H1 (cell line): ENCODE results near the gene FUT6. TPM values are rescaled to one million over a fixed set of nuclear protein-coding genes. Genes with fewer than 3 reads are reported as not detected.

Experiments used
- CTCF ChIA-PET: fragments of 300-600 bp; sonication (Branson Sonifier 250); formaldehyde crosslinking; loops from one replicate; lab custom pipeline; 2021; ENCODE audit not compliant: partially characterized antibody; lab: Charles Lee
- POLR2A ChIA-PET: fragments of 300-600 bp; sonication (Branson Sonifier 250); formaldehyde crosslinking; loops from one replicate; lab custom pipeline; 2021; ENCODE audit warnings: inconsistent platforms; ENCODE audit not compliant: partially characterized antibody; lab: Charles Lee
- DNase-seq, 2 experiments: peaks; one replicate each; pipeline versions ENCODE4 v3.0.0 to v3.0.0-alpha.2; 2010 to 2022; ENCODE audit warnings: low spot score in 2 of 2, low read depth in 1 of 2, mixed read lengths in 1 of 2
- FAIRE-seq: peaks from 2 replicates; lab custom pipeline; 2011; peaks lifted over from hg19 to GRCh38; lab: Jason Lieb, UNC
- H2AFZ ChIP-seq: 2 replicates; pipeline ENCODE4 v1.8.1; 2012; ENCODE audit warnings: low read length, inconsistent platforms
- H2AK5ac ChIP-seq: 2 replicates; pipeline ENCODE4 v1.6.1; 2013; ENCODE audit warnings: low read depth, low read length
- H2BK120ac ChIP-seq: replicated peaks from 2 replicates; pipeline ENCODE3; 2013; ENCODE audit warnings: low read depth, low read length, inconsistent platforms
- H2BK12ac ChIP-seq: 2 replicates; pipeline ENCODE4 v1.6.1; 2013; ENCODE audit warnings: low read depth, low read length
- H2BK15ac ChIP-seq: 2 replicates; pipeline ENCODE4 v1.6.1; 2013; ENCODE audit warnings: low read length
- H2BK20ac ChIP-seq: 2 replicates; pipeline ENCODE4 v1.6.1; 2013; ENCODE audit warnings: low read length
- H2BK5ac ChIP-seq: 2 replicates; pipeline ENCODE4 v1.6.1; 2013; ENCODE audit warnings: low read depth, low read length
- H3K14ac ChIP-seq: 2 replicates; pipeline ENCODE4 v1.6.1; 2013; ENCODE audit warnings: inconsistent platforms; ENCODE audit not compliant: insufficient read length
- H3K18ac ChIP-seq: 2 replicates; pipeline ENCODE4 v1.6.1; 2013; ENCODE audit warnings: low read length; ENCODE audit errors: extremely low read depth
- H3K23ac ChIP-seq: 2 replicates; pipeline ENCODE4 v1.6.1; 2013; ENCODE audit warnings: inconsistent platforms; ENCODE audit not compliant: insufficient read length
- H3K23me2 ChIP-seq: 2 replicates; pipeline ENCODE4 v1.6.1; 2013; ENCODE audit warnings: low read depth, low read length
- H3K27ac ChIP-seq: 2 replicates; pipeline ENCODE4 v1.6.1; 2011; ENCODE audit warnings: low read depth, low read length, inconsistent platforms
- H3K27me3 ChIP-seq, 4 experiments: replicated peaks in 1 of 4; 1 replicate in 1 of 4; 2 replicates in 3 of 4; pipeline versions ENCODE4 v1.6.1 to v1.8.1; 2011 to 2013; ENCODE audit warnings: low read length in 3 of 4, mild to moderate bottlenecking in 3 of 4, inconsistent platforms in 2 of 4, mixed read lengths in 2 of 4, moderate library complexity in 1 of 4; ENCODE audit not compliant: control insufficient read depth in 3 of 4, insufficient read depth in 3 of 4; ENCODE audit errors: extremely low read depth in 1 of 4
- H3K36me3 ChIP-seq, 4 experiments: 2 replicates each; pipeline versions ENCODE4 v1.6.1 to v1.8.1; 2011 to 2013; ENCODE audit warnings: mild to moderate bottlenecking in 4 of 4, low read length in 3 of 4, moderate library complexity in 2 of 4, control low read depth in 1 of 4, inconsistent platforms in 1 of 4; ENCODE audit not compliant: insufficient read depth in 4 of 4, control insufficient read depth in 2 of 4
- H3K4ac ChIP-seq: replicated peaks from 2 replicates; pipeline ENCODE3; 2013; ENCODE audit warnings: low read length, low read depth, mixed read lengths, inconsistent platforms; ENCODE audit not compliant: insufficient read length
- H3K4me1 ChIP-seq, 4 experiments: replicated peaks in 1 of 4; 1 replicate in 1 of 4; 2 replicates in 3 of 4; pipeline versions ENCODE4 v1.6.1 to v1.8.1; 2011 to 2013; ENCODE audit warnings: low read length in 3 of 4, inconsistent platforms in 2 of 4, mixed read lengths in 1 of 4; ENCODE audit not compliant: insufficient read depth in 4 of 4, control insufficient read depth in 3 of 4
- H3K4me2 ChIP-seq, 2 experiments: 2 replicates each; pipeline versions ENCODE4 v1.6.1 to v1.8.1; 2011 to 2013; ENCODE audit warnings: low read depth in 2 of 2, low read length in 2 of 2, control low read depth in 1 of 2, inconsistent platforms in 1 of 2, mild to moderate bottlenecking in 1 of 2; ENCODE audit not compliant: insufficient read depth in 1 of 2
- H3K4me3 ChIP-seq, 4 experiments: fragments of 200-600, 300-600 bp in 1 of 4; sonication (generic), shearing (Covaris generic), sonication (Bioruptor Twin) in 1 of 4; 2 replicates each; pipeline versions ENCODE4 v1.5.1 to v1.8.1; 2011 to 2016; ENCODE audit warnings: low read length in 4 of 4, low read depth in 3 of 4, control low read depth in 2 of 4, inconsistent platforms in 2 of 4, mild to moderate bottlenecking in 2 of 4, mixed read lengths in 1 of 4, moderate library complexity in 1 of 4; ENCODE audit not compliant: insufficient read depth in 2 of 4; ENCODE audit errors: extremely low read depth in 1 of 4
- H3K56ac ChIP-seq: replicated peaks from 2 replicates; pipeline ENCODE3; 2013; ENCODE audit warnings: low read depth, mild to moderate bottlenecking, mixed read lengths, low read length, inconsistent platforms; ENCODE audit not compliant: insufficient read length
- H3K79me1 ChIP-seq: 2 replicates; pipeline ENCODE4 v1.6.1; 2013; ENCODE audit warnings: low read depth, low read length, control low read depth
- H3K79me2 ChIP-seq, 2 experiments: 2 replicates each; pipeline versions ENCODE4 v1.6.1 to v1.8.1; 2012 to 2013; ENCODE audit warnings: low read length in 2 of 2, mild to moderate bottlenecking in 2 of 2, inconsistent platforms in 1 of 2; ENCODE audit not compliant: insufficient read depth in 2 of 2, control insufficient read depth in 1 of 2
- H3K9ac ChIP-seq, 4 experiments: replicated peaks in 1 of 4; 1 replicate in 1 of 4; 2 replicates in 3 of 4; pipeline versions ENCODE4 v1.6.1 to v1.8.1; 2011 to 2013; ENCODE audit warnings: low read depth in 3 of 4, low read length in 3 of 4, control low read depth in 2 of 4, mild to moderate bottlenecking in 2 of 4, moderate library complexity in 2 of 4, inconsistent platforms in 1 of 4; ENCODE audit errors: extremely low read depth in 1 of 4
- H3K9me3 ChIP-seq, 2 experiments: 2 replicates each; pipeline versions ENCODE4 v1.6.1 to v1.8.1; 2012 to 2013; ENCODE audit warnings: mild to moderate bottlenecking in 2 of 2, moderate library complexity in 2 of 2, control low read depth in 1 of 2, inconsistent platforms in 1 of 2, low read depth in 1 of 2, low read length in 1 of 2, mixed read lengths in 1 of 2; ENCODE audit not compliant: insufficient read depth in 2 of 2
- H4K20me1 ChIP-seq, 2 experiments: replicated peaks in 1 of 2; 2 replicates each; pipeline versions ENCODE3 to v1.8.1; 2011 to 2013; ENCODE audit warnings: inconsistent platforms in 2 of 2, low read length in 2 of 2, mild to moderate bottlenecking in 1 of 2; ENCODE audit not compliant: insufficient read depth in 2 of 2, control insufficient read depth in 1 of 2
- H4K5ac ChIP-seq: 2 replicates; pipeline ENCODE4 v1.6.1; 2013; ENCODE audit warnings: low read length, low read depth, mixed read lengths, inconsistent platforms; ENCODE audit not compliant: insufficient read length
- H4K8ac ChIP-seq: 2 replicates; pipeline ENCODE4 v1.8.0; 2013; ENCODE audit warnings: mild to moderate bottlenecking, moderate library complexity, low read length, inconsistent platforms; ENCODE audit not compliant: insufficient read depth; ENCODE audit errors: extremely low read depth
- H4K91ac ChIP-seq: replicated peaks from 2 replicates; pipeline ENCODE3; 2013; ENCODE audit warnings: low read length, mixed read lengths, inconsistent platforms; ENCODE audit not compliant: insufficient read length
- ASH2L ChIP-seq: fragments of 200-600, 300-600 bp; sonication (generic); IDR thresholded peaks from one replicate; pipeline ENCODE4 v1.7.1; 2017; ENCODE audit warnings: low read length
- ZNF274 ChIP-seq: IDR thresholded peaks from 2 replicates; pipeline ENCODE4 v1.7.0; 2012; ENCODE audit warnings: low read length, borderline replicate concordance; ENCODE audit errors: extremely low read depth
- WGBS, 2 experiments: shearing (Covaris generic) in 1 of 2; methylation state at CpG; one replicate each; pipeline versions ENCODE4 v1.1.6 to v1.1.7; 2013 to 2015; ENCODE audit warnings: low lambda C conversion rate in 2 of 2, mixed read lengths in 2 of 2, inconsistent platforms in 1 of 2, low coverage in 1 of 2, missing lambda C conversion rate in 1 of 2; ENCODE audit not compliant: insufficient replicate concordance in 2 of 2, insufficient coverage in 1 of 2, insufficient read length in 1 of 2; ENCODE audit errors: extremely low coverage in 1 of 2, missing lambda C conversion rate in 1 of 2; 5-methylcytosine and 5-hydroxymethylcytosine counted together
- polyA plus RNA-seq, 7 experiments: library from polyadenylated mRNA; depleted of rRNA in 3 of 7; stranded (reverse) in 5 of 7; unstranded in 2 of 7; fragments of >200 nt in 5 of 7; fragments of 200-250 nt in 2 of 7; gene quantifications; 1 replicate in 5 of 7; 2 replicates in 1 of 7; 4 replicates in 1 of 7; pipeline versions ENCODE4 v1.2.1 to v1.2.3, GENCODE V29; 2011 to 2013; ENCODE audit warnings: missing spikeins in 2 of 7, mixed read lengths in 2 of 7
- total RNA-seq: library from RNA; stranded (reverse); fragmentation: NEBNext Ultra II Directional; extraction: Animal tissue kit (Norgen Biotek cat#: 25700); gene quantifications from 2 replicates; pipeline ENCODE4 v1.2.1, GENCODE V29; 2021

FUT6 gene
- total and polyA plus RNA-seq, 2 of the 8 experiments (the other 6 are each of a cell fraction or from before 2014, with no cell fraction given), result not detected

- 85% methylated on average over 27 of the region's 37 CpGs; no CpG with 5 or more reads in 1 of the 2 experiments for WGBS, 2 experiments
- H4K91ac ChIP-seq, result no peak overlapping the region
Measured at GRCh38 chr19:5799247-5800241, 40.0 kb downstream of the FUT6 start.

More at GRCh38 chr19:5799247-5800241, 40.0 kb downstream of the FUT6 start:
- Histone ChIP-seq H3K18ac (no peak overlapping the region), H3K27ac (no peak overlapping the region), H2BK15ac (no peak overlapping the region), H3K79me1 (no peaks in the 10 kb centered on the region), H3K9me3 (no peaks in the 10 kb centered on the region), H3K4me1 (peaks cover 0 to 13% (median 7%) of the 10 kb centered on the region in 4 experiments; a peak in 5 of 7 replicates), H3K23me2 (peaks cover 3% of the 10 kb centered on the region), H3K79me2 (no peaks in the 10 kb centered on the region), H4K20me1 (peaks cover 0 to 3% of the 10 kb centered on the region in 2 experiments), H3K14ac (no peak overlapping the region), H3K4me3 (no peak overlapping the region), H4K8ac (no peak overlapping the region), H3K36me3 (no peaks in the 10 kb centered on the region), H2BK12ac (no peak overlapping the region), H2BK5ac (no peak overlapping the region), H2AK5ac (no peak overlapping the region), H3K9ac (no peak overlapping the region), H2BK120ac (no peak overlapping the region), H3K56ac (no peak overlapping the region), H2BK20ac (no peak overlapping the region), H2AFZ (no peak overlapping the region), H3K23ac (no peak overlapping the region), H4K5ac (no peak overlapping the region), H3K4me2 (no peak overlapping the region), H3K4ac (no peak overlapping the region), H3K27me3 (peaks cover 2 to 15% (median 8%) of the 10 kb centered on the region in 4 experiments; a peak in 6 of 7 replicates)
- POLR2A ChIA-PET, result interaction anchor here (1.0 to 3.0 kb wide), 4 partner anchors 8 to 108 kb away, joined by 3 to 12 read pairs (median 4); no protein-coding TSS in a partner anchor
- CTCF ChIA-PET, result interaction anchor here (0.9 to 1.6 kb wide), 2 partner anchors 110 to 219 kb away, joined by 3 to 6 read pairs; partner anchors contain the start of gene RPL36
- TF ChIP-seq ZNF274 (no peak), ASH2L (no peak)
- FAIRE-seq (no peak), DNase-seq (no peak)
